ENCODE results near the gene EPG5.
A peak's percentile ranks its signal among the peaks of the same experiment; 100 is the strongest.
"Not testable (repeated sequence)": the region's sequence is repeated elsewhere in the genome, so short reads cannot be mapped to it uniquely, and the experiment has no call there.

Gene EPG5

DNA sequence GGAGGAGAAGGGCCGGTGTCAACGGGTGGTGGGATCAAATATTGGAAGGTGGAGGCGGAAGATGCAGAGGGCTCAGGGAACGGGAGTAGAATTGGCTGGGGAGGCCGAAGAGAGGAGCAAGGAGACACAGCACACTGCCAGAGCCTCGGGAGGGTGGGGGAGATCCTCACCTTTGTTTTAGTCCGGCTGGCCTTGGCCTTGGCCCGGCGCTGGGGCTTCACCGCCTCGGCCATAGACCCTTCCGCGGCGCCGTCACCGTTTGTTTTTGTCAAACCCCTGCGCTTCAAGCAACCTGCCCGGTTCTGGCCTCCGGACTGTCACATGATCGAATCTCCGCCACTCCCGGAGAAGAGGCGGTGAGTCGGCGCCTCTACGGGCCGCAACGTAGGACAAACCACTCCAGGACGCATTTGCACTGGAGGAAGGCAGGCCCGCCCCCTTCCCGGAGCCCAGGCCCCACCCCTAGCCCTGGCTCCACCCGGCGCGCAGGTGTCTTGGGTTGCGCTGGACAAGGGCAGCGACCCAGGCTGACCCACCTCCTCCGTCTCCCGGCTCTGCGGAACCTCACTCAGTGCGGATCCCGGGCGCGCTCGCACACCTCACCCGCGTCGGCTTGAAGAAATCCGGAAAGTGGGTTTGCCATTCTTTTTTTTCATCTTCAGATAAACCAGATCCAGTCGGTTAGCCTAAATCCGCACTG lies at the start of gene EPG5:
EPG5 (minus strand) TSS at position 323 of the 700 bp plus-strand sequence; CDS start at position 233, 90 bp downstream.
- peak; percentile 80 for DNase-seq (ENCODE audit: low read depth)

DNA sequence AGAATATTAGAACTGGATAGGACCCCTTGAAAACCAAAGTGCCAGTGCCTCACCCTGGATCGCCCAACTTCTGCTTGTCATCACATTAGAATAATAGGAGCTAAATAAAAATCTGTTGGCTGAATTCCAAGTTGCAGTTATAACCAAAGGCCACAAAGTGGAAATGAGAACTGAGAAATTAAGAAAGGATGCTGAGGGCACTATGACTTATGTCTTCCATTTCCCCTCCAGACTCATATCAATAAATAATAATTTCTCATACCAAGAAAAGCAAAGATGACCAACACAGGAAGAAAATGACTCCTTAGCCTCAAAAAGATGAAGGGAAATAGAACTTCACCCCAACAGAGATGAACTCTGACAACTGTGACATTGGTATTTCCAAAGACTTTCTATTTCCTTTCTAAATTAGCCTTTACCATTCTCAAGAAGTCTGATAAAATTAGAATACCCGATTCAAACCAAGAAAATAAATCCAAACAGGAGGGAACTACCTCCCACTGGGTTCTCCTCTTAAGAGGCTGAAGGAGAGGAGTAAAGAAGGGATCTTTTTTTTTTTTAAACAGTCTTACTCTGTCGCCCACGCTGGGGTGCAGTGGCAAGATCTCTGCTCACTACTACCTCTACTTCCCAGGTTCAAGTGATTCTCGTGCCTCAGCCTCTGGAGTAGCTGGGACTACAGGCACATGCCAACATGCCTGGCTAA lies 46.5 kb upstream of the EPG5 start:
- DNase-seq (ENCODE audit: low read depth), result no peak

DNA sequence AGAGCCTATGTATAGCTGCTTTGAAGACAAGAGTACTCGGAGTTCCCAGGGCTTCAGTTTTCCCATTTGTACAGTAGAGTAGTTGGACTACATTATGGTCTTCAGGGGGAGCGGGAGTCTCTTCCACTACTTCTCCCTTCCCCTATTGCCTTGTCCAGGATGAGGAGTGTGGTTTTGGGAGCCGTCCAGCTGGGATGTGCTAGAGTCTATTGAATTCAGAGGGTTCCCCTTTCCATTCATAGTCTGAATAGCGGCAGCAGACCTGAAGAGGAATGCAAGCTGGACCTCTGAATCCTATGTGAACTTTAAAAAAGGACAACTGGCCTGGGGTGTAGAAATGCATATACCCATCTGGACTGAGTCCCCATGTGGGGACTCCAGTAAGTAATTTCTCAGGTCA lies 43.5 kb upstream of the EPG5 start:
- DNase-seq (ENCODE audit: low read depth), result no peak

GRCh38 chr18:46010050-46010449 lies 42.9 kb upstream of the EPG5 start:
- DNase-seq (ENCODE audit: low read depth), result no peak

DNA sequence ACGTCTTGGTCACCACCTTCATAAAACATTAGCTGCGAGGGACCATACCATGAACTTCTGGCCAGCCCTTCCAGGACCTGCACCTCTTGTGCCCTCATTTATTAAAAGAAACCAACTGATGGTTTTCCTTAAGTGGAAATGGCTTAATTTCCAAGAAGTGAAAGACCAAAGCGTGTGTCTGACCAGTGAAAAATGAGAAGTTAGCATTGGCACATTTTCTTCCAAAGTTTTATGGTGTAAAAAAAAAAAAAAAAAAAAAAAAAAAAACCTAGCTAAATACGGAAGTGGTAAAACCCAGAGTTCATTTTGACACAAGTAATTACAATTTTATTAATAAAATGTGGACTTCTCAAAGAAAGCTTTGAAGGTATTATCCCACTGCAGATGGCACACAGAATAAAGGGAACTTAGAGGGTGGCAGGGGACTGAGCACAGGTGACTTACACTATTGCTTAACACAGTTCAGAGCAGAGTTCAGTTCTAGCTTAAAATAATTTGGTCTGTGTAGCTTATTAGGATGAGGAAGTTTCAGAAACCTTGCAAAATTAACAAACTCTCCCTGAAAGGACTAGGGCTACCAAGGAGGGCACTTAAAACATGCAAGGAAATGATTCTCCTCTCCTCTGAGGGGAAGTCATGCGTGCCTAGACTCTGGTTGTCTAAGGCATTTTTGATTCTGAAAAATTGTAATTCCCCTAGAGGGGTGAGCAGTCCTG lies 42.2 kb upstream of the EPG5 start:
- DNase-seq (ENCODE audit: low read depth), result no peak

- no peak for DNase-seq (ENCODE audit: low read depth)
These were observed 41.4 kb upstream of the EPG5 start for GRCh38 chr18:46008531-46008930.

- no peak for DNase-seq (ENCODE audit: low read depth)
These were observed 40.0 kb upstream of the EPG5 start for GRCh38 chr18:46007165-46007564.

- no peak for DNase-seq (ENCODE audit: low read depth)
These were observed 35.8 kb upstream of the EPG5 start for GRCh38 chr18:46002934-46003333.

GRCh38 chr18:46001892-46002291 lies 34.8 kb upstream of the EPG5 start:
- DNase-seq (ENCODE audit: low read depth), result no peak

DNA sequence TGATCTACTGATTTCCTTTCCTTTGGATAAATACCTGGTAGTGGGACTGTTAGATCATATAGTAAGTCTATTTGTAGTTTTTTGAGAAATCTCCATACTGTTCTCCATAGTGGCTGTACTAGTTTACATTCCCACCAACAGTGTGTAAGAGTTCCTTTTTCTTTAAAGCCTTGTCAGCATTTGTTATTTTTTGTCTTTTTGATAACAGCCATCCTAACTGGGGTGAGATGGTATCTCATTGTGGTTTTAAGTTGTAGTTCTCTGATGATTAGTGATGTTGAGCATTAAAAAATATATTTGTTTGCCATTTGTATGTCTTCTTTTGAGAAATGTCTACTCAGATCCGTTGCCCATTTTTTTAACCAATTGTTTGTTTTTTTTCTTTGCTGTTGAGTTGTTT lies 33.9 kb upstream of the EPG5 start:
- no peak for DNase-seq (ENCODE audit: low read depth)

DNA sequence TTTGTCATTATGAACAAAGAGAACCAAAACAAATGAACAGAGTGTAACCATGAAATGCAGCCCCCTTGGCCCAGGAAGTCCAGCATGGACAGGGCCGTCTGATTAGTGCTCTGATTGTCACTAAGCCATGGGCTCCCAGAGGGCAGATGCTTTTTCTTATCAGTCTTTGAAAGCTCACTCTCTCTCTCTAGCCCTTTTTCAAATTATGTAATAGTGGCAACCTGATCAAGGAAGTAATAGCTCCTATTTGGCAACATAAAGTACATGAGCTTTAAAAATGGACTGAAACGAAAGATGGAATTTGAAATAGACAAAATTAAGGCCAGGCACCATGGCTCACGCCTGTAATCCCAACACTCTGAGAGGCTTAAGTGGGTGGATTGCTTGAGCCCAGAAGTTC lies 32.4 kb upstream of the EPG5 start:
- no peak for DNase-seq (ENCODE audit: low read depth)

- DNase-seq (ENCODE audit: low read depth), result no peak
These were observed 31.1 kb upstream of the EPG5 start for GRCh38 chr18:45998244-45998643.

DNA sequence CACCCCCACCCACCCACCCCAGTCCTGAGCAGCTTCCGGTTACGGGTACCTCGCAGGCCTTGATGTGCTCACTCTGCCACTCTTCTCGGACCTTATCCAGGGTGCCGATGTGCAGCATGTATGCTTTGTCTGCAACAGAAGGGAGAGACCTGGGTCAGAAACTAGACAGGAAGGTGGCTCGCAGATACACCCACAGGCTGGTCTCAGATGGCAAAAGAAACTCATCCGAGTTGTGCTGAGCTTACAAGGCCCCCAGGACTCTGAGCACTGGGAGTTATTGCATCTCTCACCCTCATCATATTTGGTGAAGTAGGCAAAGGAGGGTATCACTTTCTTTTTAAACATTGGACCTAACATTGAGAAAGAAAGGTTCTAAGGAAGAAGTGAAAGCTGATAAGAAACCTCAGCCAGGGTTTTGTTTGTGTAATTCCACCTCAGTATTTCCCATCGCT lies 30.6 kb upstream of the EPG5 start:
- no peak for DNase-seq (ENCODE audit: low read depth)

DNA sequence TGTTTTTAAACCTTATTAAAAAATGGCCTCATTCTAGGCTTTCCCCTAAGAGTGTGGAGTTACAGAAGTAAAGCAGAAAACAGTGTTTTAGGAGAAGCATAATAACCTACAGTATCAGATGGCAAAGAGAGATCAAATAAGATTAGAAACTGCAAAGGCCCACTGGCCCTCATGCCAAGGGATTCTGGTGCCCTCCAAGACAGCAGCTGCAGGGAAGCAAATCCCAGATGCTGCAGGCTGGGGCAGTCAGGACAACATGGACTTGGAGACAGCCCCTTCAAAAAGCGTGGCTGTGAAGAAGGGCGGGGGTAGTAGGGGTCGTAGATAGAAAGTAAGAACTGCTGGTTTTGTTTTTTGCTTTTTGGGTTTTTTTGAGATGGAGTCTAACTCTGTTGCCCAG lies 28.3 kb upstream of the EPG5 start:
- no peak for DNase-seq (ENCODE audit: low read depth)

GRCh38 chr18:45993438-45993837 lies 26.3 kb upstream of the EPG5 start:
- no peak for DNase-seq (ENCODE audit: low read depth)

DNA sequence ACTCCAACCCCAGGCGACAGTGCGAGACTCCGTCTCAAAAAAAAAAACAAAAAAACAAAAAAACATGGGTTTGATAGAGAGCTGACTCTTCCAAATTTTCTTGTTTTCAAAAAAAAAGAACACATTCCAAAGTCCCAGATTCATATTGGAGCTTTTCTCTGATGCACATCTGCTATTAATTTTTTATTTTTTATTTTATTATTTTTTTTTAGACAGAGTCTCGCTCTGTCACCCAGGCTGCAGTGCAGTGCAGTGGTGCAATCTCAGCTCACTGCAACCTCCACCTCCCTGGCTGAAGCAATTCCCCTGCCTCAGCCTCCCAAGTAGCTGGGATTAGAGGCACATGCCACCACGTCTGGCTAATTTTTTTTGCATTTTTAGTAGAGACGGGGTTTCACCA lies 25.4 kb upstream of the EPG5 start:
- DNase-seq (ENCODE audit: low read depth), result not testable (repeated sequence)

DNA sequence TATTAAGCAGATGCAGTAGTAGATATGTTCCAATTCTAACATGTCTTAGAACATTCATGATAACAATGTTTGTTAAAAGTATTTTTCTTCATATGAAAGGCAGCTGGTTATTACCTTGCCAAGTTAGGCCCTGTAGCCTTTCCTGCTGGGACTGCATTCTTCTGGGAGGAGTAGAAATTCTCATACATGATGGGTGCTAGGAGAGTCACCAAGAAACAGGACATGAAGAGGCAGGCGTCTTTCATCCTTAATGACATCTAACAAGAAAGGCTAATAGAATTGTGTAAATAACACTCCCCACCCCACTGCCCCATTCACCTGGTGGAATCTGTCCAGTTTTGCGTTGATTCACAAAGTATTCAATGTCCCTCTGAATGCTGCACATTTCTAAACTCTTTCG lies 24.7 kb upstream of the EPG5 start:
- no peak for DNase-seq (ENCODE audit: low read depth)

DNA sequence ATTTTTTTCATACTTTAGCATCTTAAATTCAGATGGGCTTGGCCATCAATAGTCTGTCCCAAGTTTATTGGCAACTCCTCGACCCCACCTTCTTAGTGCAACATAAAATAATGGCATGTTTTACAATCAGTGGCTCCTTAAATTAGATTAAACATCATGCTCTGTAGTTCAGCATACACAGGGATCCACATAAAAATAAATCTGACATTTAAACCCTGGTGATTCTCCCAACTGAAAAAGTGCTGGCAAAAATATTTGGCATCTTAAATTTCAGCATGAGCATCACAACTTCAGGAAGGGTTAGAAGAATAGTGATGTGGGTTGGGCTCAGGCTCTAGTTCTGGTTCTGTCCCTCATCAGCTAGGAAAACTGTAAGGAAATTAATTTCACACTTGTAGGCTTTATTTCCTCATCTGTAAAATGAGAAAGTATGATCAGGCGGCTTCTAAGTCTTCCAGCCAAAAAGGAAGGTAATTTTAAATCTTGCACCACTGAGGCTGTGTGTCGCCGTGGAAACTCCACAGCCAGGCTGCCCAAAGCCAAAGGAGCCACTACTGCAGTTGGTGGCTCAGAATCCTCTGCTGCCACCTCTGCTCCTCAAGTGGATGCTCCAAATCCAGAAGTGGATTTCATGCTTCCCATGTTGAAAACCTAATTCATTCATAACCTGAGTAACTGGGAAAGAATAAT lies 17.6 kb upstream of the EPG5 start:
- no peak for DNase-seq (ENCODE audit: low read depth)

- DNase-seq (ENCODE audit: low read depth), result no peak
These were observed 14.7 kb upstream of the EPG5 start for GRCh38 chr18:45981821-45982220.

- no peak for DNase-seq (ENCODE audit: low read depth)
These were observed 13.1 kb upstream of the EPG5 start for GRCh38 chr18:45980229-45980628.

DNA sequence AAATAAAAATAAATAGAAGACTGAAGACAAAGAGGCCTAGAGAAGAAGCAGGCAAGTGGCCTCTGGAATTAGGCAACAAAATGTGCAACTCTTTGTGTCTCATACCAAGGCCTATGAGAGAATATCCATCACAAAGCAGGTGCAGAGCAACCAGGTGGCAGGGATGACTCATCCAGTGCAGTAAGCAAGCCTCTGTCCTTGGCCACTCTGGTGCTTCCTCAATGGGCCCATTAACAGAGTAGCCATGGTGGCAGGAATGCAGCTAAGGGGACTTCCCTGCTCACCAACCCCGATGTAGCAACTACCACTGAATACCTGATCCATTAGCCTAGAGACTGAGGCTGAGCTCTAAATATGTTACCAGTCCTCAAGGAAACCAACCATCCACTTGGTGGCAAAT lies 11.0 kb upstream of the EPG5 start:
- DNase-seq (ENCODE audit: low read depth), result no peak

GRCh38 chr18:45976974-45977373 lies 9.8 kb upstream of the EPG5 start:
- no peak for DNase-seq (ENCODE audit: low read depth)

- DNase-seq (ENCODE audit: low read depth), result no peak
These were observed 9.4 kb upstream of the EPG5 start for GRCh38 chr18:45976566-45976965.
